ENCODE results near the gene TMEM178B.
"Not testable (repeated sequence)": the region's sequence is repeated elsewhere in the genome, so short reads cannot be mapped to it uniquely, and the experiment has no call there.

Gene TMEM178B

GRCh38 chr7:141193066-141193465 is 119.2 kb downstream of the TMEM178B start:
- whole genome bisulfite sequencing, 2 donors (ENCODE audit: extremely low coverage in 2 of 2, insufficient read length in 2 of 2, insufficient replicate concordance in 1 of 2) = no CpG with 5 or more reads among the region's 4 CpGs
- Histone ChIP-seq H2BK15ac (ENCODE audit: low read length) (no peak overlapping the region), H3K27ac (replicated peaks; ENCODE audit: low read length) (no peak overlapping the region), H3K14ac (ENCODE audit: low read length) (no peak overlapping the region), H2BK5ac (ENCODE audit: low read length) (no peak overlapping the region), H2AK5ac (ENCODE audit: low read depth, low read length) (peak overlapping the region; percentile 3), H3K79me1 (ENCODE audit: low read depth, low read length) (peaks cover 3% of the 10 kb centered on the region), H3K18ac (ENCODE audit: low read length) (peak overlapping the region; percentile 82), H3K9me3 (replicated peaks in 1 of 2; ENCODE audit: control insufficient read depth in 2 of 2, insufficient read depth in 1 of 2, low read depth in 1 of 2, low read length in 2 of 2) (no peaks in the 10 kb centered on the region), H2BK12ac (ENCODE audit: low read length) (peak overlapping the region; percentile 41), H3K4me3 (ENCODE audit: low read length in 2 of 2) (no peak overlapping the region), H3K4me1 (ENCODE audit: control insufficient read depth in 2 of 2, insufficient read depth in 1 of 2, low read depth in 1 of 2, low read length in 2 of 2) (no peaks in the 10 kb centered on the region), H3K36me3 (replicated peaks in 1 of 2; ENCODE audit: control insufficient read depth in 2 of 2, insufficient read depth in 2 of 2, low read length in 2 of 2) (peaks cover 0 to 1% of the 10 kb centered on the region in 2 donors), H4K8ac (ENCODE audit: low read depth, low read length) (no peak overlapping the region), H3K27me3 (ENCODE audit: control insufficient read depth in 3 of 3, insufficient read depth in 3 of 3, low read depth in 1 of 3, low read length in 3 of 3) (no peaks in the 10 kb centered on the region), H2BK120ac (ENCODE audit: low read depth, low read length) (no peak overlapping the region), H2AFZ (ENCODE audit: low read length) (no peak overlapping the region), H3K4me2 (ENCODE audit: insufficient read depth, low read length, poor library complexity, severe bottlenecking) (no peak overlapping the region), H3K4ac (ENCODE audit: low read length) (no peak overlapping the region), H4K91ac (ENCODE audit: low read depth, low read length, poor library complexity) (no peak overlapping the region), H3K23ac (ENCODE audit: low read depth, low read length, poor library complexity) (peak overlapping the region; percentile 99), H3K9ac (ENCODE audit: low read depth, low read length, poor library complexity) (no peak overlapping the region)
- DNase-seq (ENCODE audit: low spot score) = no peak

- H2BK15ac ChIP-seq (ENCODE audit: low read length); H3K36me3 ChIP-seq (replicated peaks in 1 of 2; ENCODE audit: control insufficient read depth in 2 of 2, insufficient read depth in 2 of 2, low read length in 2 of 2); H3K4me1 ChIP-seq (ENCODE audit: control insufficient read depth in 2 of 2, insufficient read depth in 1 of 2, low read depth in 1 of 2, low read length in 2 of 2); H3K27me3 ChIP-seq (ENCODE audit: control insufficient read depth in 3 of 3, insufficient read depth in 3 of 3, low read depth in 1 of 3, low read length in 3 of 3); H2AFZ ChIP-seq (ENCODE audit: low read length); H4K8ac ChIP-seq (ENCODE audit: low read depth, low read length); H2BK5ac ChIP-seq (ENCODE audit: low read length); H3K23ac ChIP-seq (ENCODE audit: low read depth, low read length, poor library complexity); H3K18ac ChIP-seq (ENCODE audit: low read length); H2BK12ac ChIP-seq (ENCODE audit: low read length); H3K14ac ChIP-seq (ENCODE audit: low read length); H3K79me1 ChIP-seq (ENCODE audit: low read depth, low read length); H3K4me2 ChIP-seq (ENCODE audit: insufficient read depth, low read length, poor library complexity, severe bottlenecking); H2BK120ac ChIP-seq (ENCODE audit: low read depth, low read length); H3K4ac ChIP-seq (ENCODE audit: low read length); H2AK5ac ChIP-seq (ENCODE audit: low read depth, low read length); H3K4me3 ChIP-seq (ENCODE audit: low read length in 2 of 2); H3K27ac ChIP-seq (replicated peaks; ENCODE audit: low read length); H3K9ac ChIP-seq (ENCODE audit: low read depth, low read length, poor library complexity); DNase-seq (ENCODE audit: low spot score); H3K9me3 ChIP-seq (replicated peaks in 1 of 2; ENCODE audit: control insufficient read depth in 2 of 2, insufficient read depth in 1 of 2, low read depth in 1 of 2, low read length in 2 of 2); H4K91ac ChIP-seq (ENCODE audit: low read depth, low read length, poor library complexity): not testable (repeated sequence)
- WGBS, 2 donors (ENCODE audit: extremely low coverage in 2 of 2, insufficient read length in 2 of 2, insufficient replicate concordance in 1 of 2) = no CpG with 5 or more reads among the region's 4 CpGs
These were observed 121.9 kb downstream of the TMEM178B start for GRCh38 chr7:141195722-141196121.

- Histone ChIP-seq H3K4ac (ENCODE audit: low read length) (no peak overlapping the region), H3K14ac (ENCODE audit: low read length) (no peak overlapping the region), H3K4me1 (ENCODE audit: control insufficient read depth in 2 of 2, insufficient read depth in 1 of 2, low read depth in 1 of 2, low read length in 2 of 2) (peaks cover 4 to 12% of the 10 kb centered on the region in 2 donors), H3K4me3 (ENCODE audit: low read length in 2 of 2) (no peak overlapping the region), H2AK5ac (ENCODE audit: low read depth, low read length) (no peak overlapping the region), H4K91ac (ENCODE audit: low read depth, low read length, poor library complexity) (no peak overlapping the region), H3K9ac (ENCODE audit: low read depth, low read length, poor library complexity) (peak overlapping the region; percentile 37), H2BK120ac (ENCODE audit: low read depth, low read length) (no peak overlapping the region), H3K18ac (ENCODE audit: low read length) (no peak overlapping the region), H3K23ac (ENCODE audit: low read depth, low read length, poor library complexity) (no peak overlapping the region), H2BK15ac (ENCODE audit: low read length) (no peak overlapping the region), H3K27me3 (ENCODE audit: control insufficient read depth in 3 of 3, insufficient read depth in 3 of 3, low read depth in 1 of 3, low read length in 3 of 3) (no peaks in the 10 kb centered on the region), H3K79me1 (ENCODE audit: low read depth, low read length) (no peaks in the 10 kb centered on the region), H3K9me3 (replicated peaks in 1 of 2; ENCODE audit: control insufficient read depth in 2 of 2, insufficient read depth in 1 of 2, low read depth in 1 of 2, low read length in 2 of 2) (no peaks in the 10 kb centered on the region), H2AFZ (ENCODE audit: low read length) (no peak overlapping the region), H2BK5ac (ENCODE audit: low read length) (no peak overlapping the region), H3K27ac (replicated peaks; ENCODE audit: low read length) (no peak overlapping the region), H4K8ac (ENCODE audit: low read depth, low read length) (no peak overlapping the region), H3K36me3 (replicated peaks in 1 of 2; ENCODE audit: control insufficient read depth in 2 of 2, insufficient read depth in 2 of 2, low read length in 2 of 2) (peaks cover 0 to 1% of the 10 kb centered on the region in 2 donors), H3K4me2 (ENCODE audit: insufficient read depth, low read length, poor library complexity, severe bottlenecking) (no peak overlapping the region), H2BK12ac (ENCODE audit: low read length) (no peak overlapping the region)
- no peak for DNase-seq (ENCODE audit: low spot score)
- no CpG with 5 or more reads among the region's 12 CpGs for whole genome bisulfite sequencing, 2 donors (ENCODE audit: extremely low coverage in 2 of 2, insufficient read length in 2 of 2, insufficient replicate concordance in 1 of 2)
These were observed 124.5 kb downstream of the TMEM178B start for GRCh38 chr7:141198194-141198958.

- no peak for DNase-seq (ENCODE audit: low spot score)
- H4K91ac ChIP-seq (ENCODE audit: low read depth, low read length, poor library complexity) = no peak overlapping the region
- H3K36me3 ChIP-seq (replicated peaks in 1 of 2; ENCODE audit: control insufficient read depth in 2 of 2, insufficient read depth in 2 of 2, low read length in 2 of 2) = peaks cover 0 to 1% of the 10 kb centered on the region in 2 donors
- H3K9me3 ChIP-seq (replicated peaks in 1 of 2; ENCODE audit: control insufficient read depth in 2 of 2, insufficient read depth in 1 of 2, low read depth in 1 of 2, low read length in 2 of 2) = no peaks in the 10 kb centered on the region
- H3K4me2 ChIP-seq (ENCODE audit: insufficient read depth, low read length, poor library complexity, severe bottlenecking) = no peak overlapping the region
- no peak overlapping the region for H3K23ac ChIP-seq (ENCODE audit: low read depth, low read length, poor library complexity)
- no CpG with 5 or more reads among the region's 14 CpGs for WGBS, 2 donors (ENCODE audit: extremely low coverage in 2 of 2, insufficient read length in 2 of 2, insufficient replicate concordance in 1 of 2)
- H3K9ac ChIP-seq (ENCODE audit: low read depth, low read length, poor library complexity) = no peak overlapping the region
- no peak overlapping the region for H2BK120ac ChIP-seq (ENCODE audit: low read depth, low read length)
- H3K4me3 ChIP-seq (ENCODE audit: low read length in 2 of 2) = no peak overlapping the region
- no peaks in the 10 kb centered on the region for H3K79me1 ChIP-seq (ENCODE audit: low read depth, low read length)
- no peak overlapping the region for H2BK12ac ChIP-seq (ENCODE audit: low read length)
- no peak overlapping the region for H2BK15ac ChIP-seq (ENCODE audit: low read length)
- no peak overlapping the region for H3K14ac ChIP-seq (ENCODE audit: low read length)
- H3K27ac ChIP-seq (replicated peaks; ENCODE audit: low read length) = no peak overlapping the region
- no peak overlapping the region for H4K8ac ChIP-seq (ENCODE audit: low read depth, low read length)
- no peak overlapping the region for H2AK5ac ChIP-seq (ENCODE audit: low read depth, low read length)
- no peak overlapping the region for H3K18ac ChIP-seq (ENCODE audit: low read length)
- H3K27me3 ChIP-seq (ENCODE audit: control insufficient read depth in 3 of 3, insufficient read depth in 3 of 3, low read depth in 1 of 3, low read length in 3 of 3) = no peaks in the 10 kb centered on the region
- no peak overlapping the region for H2BK5ac ChIP-seq (ENCODE audit: low read length)
- H3K4me1 ChIP-seq (ENCODE audit: control insufficient read depth in 2 of 2, insufficient read depth in 1 of 2, low read depth in 1 of 2, low read length in 2 of 2) = peaks cover 14 to 20% of the 10 kb centered on the region in 2 donors
- H2AFZ ChIP-seq (ENCODE audit: low read length) = no peak overlapping the region
- H3K4ac ChIP-seq (ENCODE audit: low read length) = no peak overlapping the region
These were observed 126.6 kb downstream of the TMEM178B start for GRCh38 chr7:141200191-141201108.
